NCI-H1694 (cell line): ENCODE measurements around the gene FBLN2.
"Not testable (repeated sequence)": the region's sequence is repeated elsewhere in the genome, so short reads cannot be mapped to it uniquely, and the experiment has no call there.

Experiments
- DNase-seq: peaks from one replicate; lab custom pipeline; 2025; lab: John Stamatoyannopoulos, UW

Gene FBLN2

DNA sequence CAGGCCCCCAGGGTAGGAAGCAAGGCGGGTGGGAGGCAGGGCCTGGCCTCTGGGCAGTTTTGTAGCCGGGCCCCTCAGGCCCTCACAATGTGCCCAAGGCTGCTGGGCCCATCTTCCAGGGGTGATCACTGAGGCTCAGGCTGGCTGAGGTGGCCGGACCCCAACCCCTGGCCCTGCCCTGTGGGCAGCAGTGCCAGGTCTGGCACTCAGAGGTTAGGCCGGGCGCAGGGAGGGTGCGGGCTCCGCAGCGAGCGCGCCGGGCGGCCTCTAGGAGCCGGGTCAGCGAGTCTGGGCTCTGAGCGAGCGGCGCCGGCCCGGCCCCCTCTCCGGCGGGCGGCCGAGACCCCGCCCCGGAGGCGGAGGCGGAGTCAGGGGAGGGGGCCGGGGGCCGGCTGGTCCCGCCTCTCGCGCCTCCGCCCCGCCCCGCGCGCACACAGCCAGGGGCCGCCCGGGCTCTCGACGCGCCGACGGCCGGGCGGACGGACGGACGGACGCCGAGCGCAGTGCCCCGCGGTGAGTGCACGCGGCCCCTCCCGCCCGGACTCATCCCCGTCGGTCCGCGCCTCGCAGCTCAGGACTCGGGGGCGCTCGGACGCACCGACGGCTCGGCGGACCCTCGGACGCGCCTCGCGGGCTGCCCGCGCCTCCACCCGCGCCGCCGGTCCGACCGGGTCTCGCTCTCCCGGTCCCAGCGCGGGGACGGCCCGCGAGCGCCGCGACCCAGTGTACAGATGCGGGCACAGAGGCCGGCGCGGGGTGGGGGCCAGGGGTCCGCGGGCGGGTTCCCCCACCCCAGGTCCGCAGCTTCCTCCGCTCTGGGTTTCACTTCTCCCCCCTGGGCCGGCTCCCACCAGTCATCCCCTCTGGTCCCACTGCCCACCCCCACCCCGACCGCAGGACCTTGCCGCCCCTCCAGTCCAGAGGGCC is at the start of gene FBLN2:
Gene FBLN2, plus strand, starts transcription at position 430 of the 927 bp plus-strand sequence. CDS start 21,231 bp downstream, outside the sequence.
- DNase-seq, result no peak

DNA sequence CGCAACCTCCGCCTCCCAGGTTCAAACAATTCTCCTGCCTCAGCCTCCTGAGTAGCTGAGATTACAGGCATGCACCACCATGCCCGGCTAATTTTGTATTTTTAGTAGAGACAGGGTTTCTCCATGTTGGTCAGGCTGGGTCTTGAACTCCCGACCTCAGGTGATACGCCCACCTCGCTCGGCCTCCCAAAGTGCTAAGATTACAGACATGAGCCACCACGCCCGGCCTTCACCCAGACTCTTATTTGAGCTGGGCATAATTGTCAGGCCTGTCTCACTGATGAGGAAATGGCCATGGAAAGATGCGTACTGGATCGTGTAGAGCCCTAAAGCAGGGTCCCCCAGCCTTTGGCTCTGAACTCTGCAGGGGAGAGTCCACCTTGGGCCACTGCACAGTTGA is 49.7 kb upstream of the FBLN2 start:
- DNase-seq, result not testable (repeated sequence)

DNA sequence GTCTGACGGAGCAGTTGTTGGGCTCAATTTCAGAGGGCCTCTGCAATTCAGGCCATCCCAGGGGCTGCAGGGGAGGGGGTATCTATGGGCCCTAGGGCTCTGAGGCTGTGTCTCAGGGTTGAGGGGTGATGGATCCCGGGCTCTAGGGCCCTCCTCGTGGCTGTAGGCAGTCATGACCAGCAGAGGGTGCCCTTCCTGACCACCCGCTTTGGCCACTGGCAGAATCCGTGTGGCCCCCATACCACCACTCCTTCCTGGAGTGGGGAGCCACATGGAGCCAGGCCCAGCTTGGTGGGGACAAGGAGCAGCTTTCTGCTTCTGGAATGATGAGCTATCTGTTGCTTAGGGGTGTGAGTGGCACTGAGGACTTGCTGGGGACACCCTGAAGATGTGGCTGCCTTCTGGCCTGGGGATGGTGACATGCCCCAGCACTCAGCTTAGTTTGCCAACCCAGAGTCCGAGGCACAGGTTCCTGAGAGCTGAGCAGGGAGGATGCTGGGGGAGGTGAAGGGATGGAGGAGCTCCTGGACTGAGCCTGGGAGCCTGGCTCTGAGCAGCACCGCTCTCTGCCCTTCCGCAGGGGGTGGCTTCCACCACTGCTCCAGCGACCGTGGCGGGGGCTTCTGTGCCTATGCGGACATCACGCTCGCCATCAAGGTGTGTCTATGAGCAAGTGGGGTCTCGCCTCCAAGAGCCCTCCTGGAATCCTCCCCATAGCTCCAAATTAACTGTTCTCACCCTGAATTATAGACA is 48.6 kb upstream of the FBLN2 start:
- no peak for DNase-seq

DNA sequence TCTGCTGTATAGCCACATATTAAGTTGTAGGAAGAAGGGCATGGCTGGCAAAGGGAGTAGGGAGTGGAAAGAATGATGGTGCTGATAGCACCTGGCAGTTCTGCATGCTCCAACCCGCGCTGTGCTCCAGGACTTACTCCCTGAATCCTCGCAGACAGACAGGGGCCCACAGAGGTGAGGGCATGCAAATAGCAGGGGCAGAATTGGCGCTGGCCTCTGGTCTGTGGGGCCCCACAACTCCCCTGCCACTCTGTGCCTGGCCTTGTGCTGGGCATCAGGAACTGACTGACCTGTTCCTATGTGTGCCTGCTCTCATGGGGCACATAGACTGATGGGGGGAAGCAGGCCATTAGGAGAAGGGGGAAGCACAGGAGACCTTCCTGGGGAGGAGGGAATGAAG is 47.9 kb upstream of the FBLN2 start:
- DNase-seq, result no peak

DNA sequence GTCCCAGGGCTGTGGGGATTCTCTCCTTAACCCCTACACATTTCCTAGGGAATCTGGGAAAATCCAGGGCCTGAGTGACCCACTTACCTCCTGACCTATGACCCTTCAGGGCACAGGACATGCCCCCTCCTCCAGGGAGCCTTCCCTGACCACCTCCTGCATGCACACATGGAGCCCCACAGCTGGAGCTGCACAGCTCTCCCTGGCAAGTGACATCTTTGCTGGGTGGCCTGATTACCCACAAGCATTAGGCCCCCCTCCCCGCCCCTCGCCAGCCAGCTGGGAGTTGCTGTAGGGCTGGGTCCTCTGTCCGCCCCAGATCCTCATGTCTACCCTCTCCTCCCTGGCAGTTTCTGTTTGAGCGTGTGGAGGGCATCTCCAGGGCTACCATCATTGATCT is 47.4 kb upstream of the FBLN2 start:
- no peak for DNase-seq

DNA sequence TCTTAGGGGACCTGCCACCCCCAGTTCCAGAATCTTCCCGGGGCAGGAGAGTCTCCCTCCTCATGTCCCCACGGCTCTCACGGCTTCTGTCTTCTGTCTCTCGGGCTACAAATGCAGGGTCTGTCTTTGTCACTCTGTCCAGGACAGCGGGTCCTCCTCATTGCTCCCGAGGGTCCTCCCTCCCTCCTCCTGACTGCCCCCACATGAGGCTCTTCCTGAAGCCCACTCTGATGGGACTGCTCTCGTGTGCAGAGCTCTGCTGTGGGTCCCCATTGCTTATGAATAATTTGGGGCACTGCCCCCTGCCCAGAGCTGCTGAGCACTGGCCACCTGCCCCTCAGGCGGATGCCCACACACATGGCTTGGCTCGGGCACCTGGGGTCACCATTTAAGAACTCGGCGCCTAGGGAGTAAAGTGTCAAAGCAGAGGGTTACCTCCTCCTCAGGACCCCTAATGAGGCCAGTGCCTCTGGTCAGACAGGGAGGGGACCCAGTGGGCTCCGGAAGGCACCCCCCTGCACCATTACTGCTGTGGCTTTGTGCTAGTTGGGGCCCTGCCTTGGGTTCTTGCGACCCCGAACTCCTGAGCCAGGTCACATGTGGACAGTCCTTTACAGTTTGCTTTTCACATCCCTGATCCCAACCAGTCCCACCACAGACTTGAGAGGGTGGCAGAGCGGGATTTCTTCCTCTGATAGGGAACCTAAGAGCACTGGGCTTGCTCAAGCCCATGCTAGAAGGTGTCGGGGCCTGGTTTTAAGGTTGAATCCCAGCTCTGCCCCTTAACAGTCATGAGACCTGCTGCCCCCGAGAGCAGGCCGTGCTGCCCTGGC is 46.8 kb upstream of the FBLN2 start:
- no peak for DNase-seq

DNA sequence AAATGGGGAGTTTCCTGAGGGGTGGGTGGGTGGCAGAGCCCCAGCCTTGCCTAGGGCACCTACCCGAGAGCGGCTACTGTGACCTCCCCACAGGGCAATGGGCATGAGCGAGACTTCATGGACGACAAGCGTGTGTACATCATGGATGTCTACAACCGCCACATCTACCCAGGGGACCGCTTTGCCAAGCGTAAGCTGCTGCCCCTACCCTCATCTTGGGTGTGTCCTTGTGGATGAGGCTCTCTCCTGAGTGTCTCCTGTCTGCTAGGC is 46.2 kb upstream of the FBLN2 start:
- DNase-seq, result no peak

DNA sequence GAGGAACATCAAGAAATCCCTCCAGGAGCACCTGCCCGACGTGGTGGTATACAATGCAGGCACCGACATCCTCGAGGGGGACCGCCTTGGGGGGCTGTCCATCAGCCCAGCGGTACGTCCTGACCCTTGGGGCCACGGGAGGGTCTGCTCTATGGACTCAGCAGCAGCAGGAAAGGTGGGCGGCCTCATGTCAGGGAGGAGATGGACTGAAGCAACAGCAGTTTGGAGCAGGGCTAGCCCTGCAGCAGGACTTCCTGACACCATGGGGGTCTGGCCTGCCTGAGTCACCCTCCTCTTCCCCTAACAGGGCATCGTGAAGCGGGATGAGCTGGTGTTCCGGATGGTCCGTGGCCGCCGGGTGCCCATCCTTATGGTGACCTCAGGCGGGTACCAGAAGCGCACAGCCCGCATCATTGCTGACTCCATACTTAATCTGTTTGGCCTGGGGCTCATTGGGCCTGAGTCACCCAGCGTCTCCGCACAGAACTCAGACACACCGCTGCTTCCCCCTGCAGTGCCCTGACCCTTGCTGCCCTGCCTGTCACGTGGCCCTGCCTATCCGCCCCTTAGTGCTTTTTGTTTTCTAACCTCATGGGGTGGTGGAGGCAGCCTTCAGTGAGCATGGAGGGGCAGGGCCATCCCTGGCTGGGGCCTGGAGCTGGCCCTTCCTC is 44.6 kb upstream of the FBLN2 start:
- no peak for DNase-seq

DNA sequence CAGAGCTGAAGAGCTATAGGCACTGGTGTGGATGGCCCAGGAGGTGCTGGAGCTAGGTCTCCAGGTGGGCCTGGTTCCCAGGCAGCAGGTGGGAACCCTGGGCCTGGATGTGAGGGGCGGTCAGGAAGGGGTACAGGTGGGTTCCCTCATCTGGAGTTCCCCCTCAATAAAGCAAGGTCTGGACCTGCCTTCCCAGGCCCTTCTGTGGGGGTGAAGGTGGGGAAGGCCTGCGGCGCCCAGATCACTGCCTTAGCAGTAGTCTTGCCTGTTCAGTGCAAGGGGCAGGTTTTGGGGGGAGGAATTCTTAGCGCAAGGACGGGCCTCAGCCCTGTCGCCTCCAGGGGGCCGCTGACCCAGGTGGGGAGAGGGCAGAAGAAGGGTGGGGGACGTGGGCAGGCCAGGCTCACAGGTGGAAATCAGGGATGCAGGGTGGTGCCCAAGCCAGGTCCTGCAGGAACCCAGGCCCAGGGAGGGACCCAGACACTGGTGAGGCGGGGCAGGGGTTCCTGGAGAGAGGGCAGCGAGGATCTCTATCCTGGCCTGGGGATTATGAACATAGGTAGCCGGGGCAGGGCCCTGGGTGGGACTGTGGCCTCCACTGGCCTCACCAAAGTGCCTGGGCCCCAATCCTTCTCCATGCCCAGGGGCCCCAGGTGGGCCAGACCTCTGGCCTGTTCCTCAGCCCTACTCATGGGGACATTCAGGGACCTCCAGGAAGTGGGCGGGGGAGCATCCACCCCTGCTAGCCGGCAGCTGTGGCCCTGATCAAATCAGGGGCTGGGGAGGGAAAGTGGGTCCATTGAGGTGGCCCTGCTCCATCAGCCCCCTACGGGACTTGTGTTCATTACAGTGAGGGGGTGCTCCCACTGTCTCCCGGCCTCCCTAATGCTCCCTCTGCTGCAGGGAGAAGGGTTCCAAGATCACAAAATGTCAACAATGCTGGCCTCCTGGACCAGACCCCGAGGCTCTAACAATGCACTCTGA is 43.5 kb upstream of the FBLN2 start:
- no peak for DNase-seq

DNA sequence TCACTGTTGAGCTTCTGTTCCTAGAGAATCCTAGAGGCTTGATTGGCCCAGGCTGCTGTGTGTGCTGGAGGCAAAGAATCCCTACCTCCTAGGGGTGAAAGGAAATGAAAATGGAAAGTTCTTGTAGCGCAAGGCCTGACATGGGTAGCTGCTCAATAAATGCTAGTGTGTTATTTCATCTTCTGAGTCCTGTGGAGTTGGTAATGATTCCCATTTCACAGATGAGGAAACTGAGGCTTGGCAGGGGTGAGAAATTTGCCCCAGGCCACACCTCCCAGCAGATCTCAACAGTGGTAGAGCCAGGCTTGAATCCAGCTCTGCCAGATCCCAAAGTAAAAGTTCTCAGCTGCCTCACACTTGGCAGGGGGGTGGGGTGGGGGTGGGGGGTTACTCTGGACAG is 42.7 kb upstream of the FBLN2 start:
- no peak for DNase-seq

DNA sequence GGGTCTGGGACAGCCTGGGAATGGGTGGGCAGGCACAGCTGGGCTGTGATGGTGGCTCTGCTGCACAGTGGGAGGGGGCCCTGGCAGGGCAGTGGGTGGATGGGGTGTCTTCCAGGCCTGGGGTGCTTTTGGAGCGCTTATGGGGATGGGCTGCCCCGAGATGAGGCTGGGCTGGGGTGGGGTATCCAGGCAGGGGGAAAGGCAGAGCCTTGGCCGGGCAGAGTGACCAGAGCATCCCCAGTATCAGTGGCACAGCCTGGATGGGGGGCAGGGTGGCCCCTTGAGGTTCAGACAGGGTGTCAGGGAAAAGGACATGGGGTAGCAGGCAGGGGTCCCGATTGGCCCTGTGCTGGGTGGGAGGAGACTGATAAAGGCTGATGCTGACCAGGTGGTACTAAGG is 42.2 kb upstream of the FBLN2 start:
- DNase-seq, result no peak

DNA sequence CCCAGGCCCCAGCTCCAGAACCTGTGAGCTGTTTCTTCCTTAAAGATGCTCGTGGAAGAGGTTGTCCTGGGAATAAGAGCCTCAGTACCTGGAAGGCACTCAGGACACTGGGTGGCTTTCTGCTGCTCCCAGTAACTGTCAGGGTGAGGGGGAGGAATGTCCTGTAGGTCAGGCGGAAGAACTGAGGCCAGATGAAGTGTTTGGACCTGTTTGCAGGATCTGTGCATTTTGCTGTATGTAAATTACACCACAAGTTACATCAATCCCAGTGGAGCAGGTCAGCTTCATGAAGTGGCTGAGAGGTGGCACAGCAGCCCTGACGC is 41.7 kb upstream of the FBLN2 start:
- no peak for DNase-seq

DNA sequence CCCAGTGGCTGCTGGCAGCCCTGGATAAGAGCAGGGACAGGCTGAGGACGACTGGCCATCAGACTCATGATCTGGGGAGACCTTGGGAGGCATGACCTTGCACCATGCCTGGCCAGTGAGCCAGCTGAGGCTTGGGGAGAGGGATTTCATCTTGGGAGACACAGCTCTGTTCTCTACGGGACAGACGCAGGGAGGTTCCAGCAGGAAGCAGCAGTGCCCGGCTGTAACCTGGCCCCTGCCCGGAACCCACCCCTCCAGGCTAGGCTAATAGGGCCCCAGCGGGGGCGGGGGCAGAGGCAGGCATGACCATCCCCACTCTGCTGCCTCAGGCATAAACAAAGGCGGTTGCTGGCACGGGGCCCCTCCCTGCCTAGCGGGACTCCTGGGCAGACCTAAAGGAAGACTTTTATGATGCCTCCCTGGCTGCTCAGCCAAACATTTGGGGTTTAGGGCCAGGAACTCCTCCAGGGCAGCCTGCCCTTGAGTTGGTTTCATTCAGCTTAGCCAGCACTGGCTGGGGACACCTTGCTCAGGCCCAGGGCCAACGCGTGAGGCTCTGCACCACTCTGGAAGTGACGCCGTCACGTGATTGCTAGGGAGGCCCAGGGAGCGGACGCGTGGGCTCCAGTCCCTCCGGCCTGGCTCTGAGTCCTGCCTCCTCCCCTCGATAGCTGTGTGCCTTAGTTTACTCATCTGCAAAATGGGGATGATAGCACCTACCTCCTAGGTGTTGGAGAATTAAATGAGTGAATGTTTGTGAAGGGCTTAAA is 41.2 kb upstream of the FBLN2 start:
- no peak for DNase-seq

DNA sequence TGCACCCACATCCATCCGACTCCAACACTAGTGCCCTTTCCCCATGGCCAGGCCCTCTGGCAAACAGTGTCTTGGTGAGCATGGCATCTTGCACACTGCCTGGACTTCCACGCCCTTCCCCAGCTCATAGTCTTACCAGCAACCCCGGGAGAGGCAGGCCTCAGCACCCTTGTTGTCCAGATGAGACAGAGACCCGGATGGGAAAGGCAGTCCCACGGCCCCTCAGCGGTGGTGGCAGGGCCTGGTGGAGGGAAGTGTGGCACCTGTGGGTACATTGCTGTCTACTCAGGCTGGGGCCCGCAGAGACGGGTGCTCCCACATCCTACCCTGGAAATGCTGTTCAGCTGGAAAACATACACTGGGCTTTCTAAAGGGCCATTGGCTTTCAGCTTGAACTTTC is 40.4 kb upstream of the FBLN2 start:
- no peak for DNase-seq

DNA sequence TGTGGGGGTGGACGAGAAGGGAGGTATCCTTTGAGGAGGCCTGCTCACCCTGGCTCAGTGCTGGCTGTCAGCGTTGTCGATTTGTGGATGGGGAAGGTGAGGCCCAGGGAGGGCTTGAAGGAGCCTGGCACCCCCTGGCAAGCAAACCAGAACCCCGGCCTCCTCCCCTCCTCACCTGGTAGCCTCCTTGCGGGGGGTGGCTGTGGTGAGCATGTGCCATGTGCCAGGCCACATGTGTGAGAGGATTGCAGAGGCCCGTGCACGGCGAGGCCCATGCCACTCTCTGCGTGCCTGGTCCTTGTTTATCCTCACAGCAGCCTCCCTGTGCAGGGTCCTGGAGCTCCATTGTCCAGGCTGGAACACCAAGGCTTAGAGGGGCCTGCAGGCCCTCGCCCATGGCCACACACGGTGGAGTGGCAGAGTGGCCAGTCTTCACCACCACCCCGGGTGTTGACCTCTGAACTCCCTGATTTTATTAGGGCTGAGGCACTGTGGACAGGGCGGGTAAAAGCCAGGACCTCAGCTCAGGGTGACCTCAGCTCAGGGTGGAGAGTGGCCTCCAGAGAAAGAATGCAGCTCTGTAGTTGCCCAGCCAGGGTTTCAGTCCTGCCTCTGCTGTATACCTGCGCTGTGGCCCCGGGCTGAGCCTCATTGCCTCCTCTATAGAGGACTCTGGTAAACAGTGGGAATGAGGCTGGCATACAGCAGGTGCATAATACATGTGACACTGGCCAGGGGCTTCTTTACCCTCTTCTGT is 39.7 kb upstream of the FBLN2 start:
- no peak for DNase-seq

DNA sequence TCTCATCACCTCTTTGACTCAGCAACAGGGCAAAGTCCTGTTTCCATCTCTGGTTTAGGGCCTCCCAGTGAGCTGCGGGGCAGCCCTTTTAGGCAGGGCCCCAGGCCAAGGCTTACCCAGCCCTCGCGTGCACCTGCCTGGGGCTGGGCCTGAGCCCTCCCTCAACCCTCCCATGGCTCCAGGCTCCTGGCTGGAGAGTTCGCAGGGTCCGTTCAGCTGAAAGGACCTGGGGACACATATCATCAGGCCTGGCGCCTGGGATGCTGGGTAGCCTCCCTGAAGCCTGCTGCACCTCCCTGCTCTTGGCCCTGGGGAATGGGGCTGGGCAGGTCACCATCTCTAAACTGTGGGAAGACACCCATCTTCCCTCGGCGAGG is 39.1 kb upstream of the FBLN2 start:
- DNase-seq, result no peak

DNA sequence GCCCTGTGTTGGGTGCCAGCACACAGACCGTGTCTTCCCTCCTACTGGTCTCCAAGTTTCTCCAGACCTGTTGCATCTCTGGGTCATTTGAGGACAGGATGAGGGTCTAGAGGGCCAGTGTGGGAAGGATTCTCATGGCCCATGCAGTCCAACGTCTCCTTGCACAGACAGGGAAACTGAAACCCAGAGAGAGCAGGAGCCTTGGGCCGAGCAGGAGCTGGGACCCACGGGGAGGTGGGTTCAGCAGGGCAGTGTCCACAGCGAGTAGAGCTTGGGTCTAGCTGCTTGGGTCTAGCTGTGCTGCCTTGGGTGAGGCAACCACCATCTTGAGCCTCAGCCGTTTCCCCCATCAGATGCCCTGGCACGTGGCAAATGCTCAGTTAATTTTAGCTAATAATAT is 36.5 kb upstream of the FBLN2 start:
- DNase-seq, result no peak

DNA sequence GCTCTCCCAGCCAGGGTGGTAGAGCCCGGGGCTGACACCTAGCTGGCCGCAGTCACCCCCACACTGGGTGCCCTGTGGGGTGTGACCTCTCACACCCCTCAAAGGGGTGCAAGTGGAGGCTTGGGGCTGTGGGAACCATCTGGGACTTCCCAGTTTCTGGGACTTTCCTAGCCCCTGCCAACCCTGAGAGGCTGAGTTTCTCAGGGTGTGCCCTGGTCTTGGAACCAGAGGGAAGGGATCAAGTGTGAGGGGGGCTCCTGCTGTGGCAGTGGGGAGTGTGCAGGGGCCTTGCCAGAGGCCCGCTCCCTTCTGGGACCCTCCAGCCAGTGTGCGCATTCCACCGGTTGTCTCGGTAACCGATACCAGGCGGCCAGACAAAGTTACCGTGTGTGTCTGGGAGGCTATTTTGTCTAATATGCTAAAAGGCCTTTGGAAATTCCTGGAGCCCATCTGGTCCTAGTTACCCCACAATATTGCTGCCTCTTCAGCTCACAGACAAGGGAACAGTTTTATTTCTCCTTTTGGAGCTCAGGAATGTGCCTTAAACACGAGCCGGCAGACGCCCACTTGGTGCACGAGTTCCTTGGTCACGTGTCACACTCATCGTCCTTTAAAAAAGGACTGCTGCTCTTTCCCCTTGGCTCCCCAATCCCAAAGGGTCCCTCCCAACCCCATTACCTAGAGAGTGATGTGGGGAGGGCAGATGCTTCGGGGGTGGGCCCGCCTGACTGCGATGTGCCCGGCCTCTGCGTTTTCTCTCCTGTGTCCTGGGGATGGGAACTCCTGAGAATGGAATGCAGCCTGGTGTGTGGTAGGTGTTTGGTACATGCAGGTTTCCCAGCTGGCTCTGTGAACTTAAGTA is 35.6 kb upstream of the FBLN2 start:
- no peak for DNase-seq
